ENCODE results near the gene ZCCHC14. TPM values are rescaled to one million over a fixed set of nuclear protein-coding genes. Genes with fewer than 3 reads are reported as not detected.

The ZCCHC14 gene
- total RNA-seq, 1 experiment from 2014 or later, result 45.4 TPM

DNA sequence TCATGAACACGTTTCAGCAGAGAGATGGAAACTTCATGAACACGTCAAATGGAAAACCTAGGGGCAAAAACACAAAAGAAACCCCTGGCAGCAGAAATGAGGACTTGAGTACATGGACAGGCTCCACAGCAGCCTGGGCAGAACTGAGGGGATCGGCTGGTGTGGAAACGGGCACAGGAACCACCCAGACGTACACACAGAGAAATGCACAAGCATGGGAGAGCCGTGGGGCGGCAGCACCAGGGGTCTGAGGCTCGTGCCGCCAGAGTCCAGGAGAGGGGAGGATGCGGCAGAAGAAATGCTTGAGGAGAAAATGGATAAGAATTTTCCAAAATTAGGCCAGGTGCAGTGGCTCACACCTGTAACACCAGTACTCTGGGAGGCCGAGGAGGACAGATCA lies 70.7 kb downstream of the ZCCHC14 start:
- DNase-seq, result no peak
- TF ChIP-seq CTCF (IDR thresholded peaks at IDR 0.05; ENCODE audit: unreplicated experiment), result no peak
- intact Hi-C loops (cut with micrococcal nuclease; ENCODE audit: unreplicated experiment), result no loop called here

GRCh38 chr16:87421003-87421912 lies 71.6 kb downstream of the ZCCHC14 start:
- TF ChIP-seq CTCF (IDR thresholded peaks at IDR 0.05; ENCODE audit: unreplicated experiment), result no peak
- no peak for DNase-seq
- Mint-ChIP-seq H3K27me3 (ENCODE audit: unreplicated experiment) (no peaks in the 10 kb centered on the region), H3K27ac (ENCODE audit: unreplicated experiment) (no peak overlapping the region), H3K4me1 (ENCODE audit: low read depth, unreplicated experiment) (no peaks in the 10 kb centered on the region), H3K9me3 (ENCODE audit: low read depth, unreplicated experiment) (no peaks in the 10 kb centered on the region), H3K36me3 (ENCODE audit: insufficient read depth, unreplicated experiment) (peaks cover 44% of the 10 kb centered on the region), H3K4me3 (ENCODE audit: low read depth, unreplicated experiment) (no peak overlapping the region)
- CTCF ChIA-PET, result interaction anchor here (0.6 to 1.1 kb wide), 5 partner anchors 8 to 215 kb away, joined by 3 to 4 read pairs (median 3); no protein-coding TSS in a partner anchor
- BruUV-seq (replicated peaks), result no TSS peak
- intact Hi-C loops (cut with micrococcal nuclease; ENCODE audit: unreplicated experiment), result no loop called here

More for the DNA sequence above, 70.7 kb downstream of the ZCCHC14 start:
- Mint-ChIP-seq H3K36me3 (ENCODE audit: insufficient read depth, unreplicated experiment) (peaks cover 44% of the 10 kb centered on the region), H3K27me3 (ENCODE audit: unreplicated experiment) (no peaks in the 10 kb centered on the region), H3K4me1 (ENCODE audit: low read depth, unreplicated experiment) (no peaks in the 10 kb centered on the region), H3K9me3 (ENCODE audit: low read depth, unreplicated experiment) (no peaks in the 10 kb centered on the region), H3K27ac (ENCODE audit: unreplicated experiment) (no peak overlapping the region), H3K4me3 (ENCODE audit: low read depth, unreplicated experiment) (no peak overlapping the region)
- no TSS peak for BruUV-seq (replicated peaks)
- CTCF ChIA-PET, result no interaction called here

GRCh38 chr16:87420026-87421002 lies 72.5 kb downstream of the ZCCHC14 start:
- BruUV-seq (replicated peaks), result no TSS peak
- peak; percentile 57 for TF ChIP-seq CTCF (IDR thresholded peaks at IDR 0.05; ENCODE audit: unreplicated experiment)
- H3K4me3 Mint-ChIP-seq (ENCODE audit: low read depth, unreplicated experiment), result no peak overlapping the region
- CTCF ChIA-PET, result interaction anchor here (0.6 to 1.1 kb wide), 5 partner anchors 8 to 216 kb away, joined by 3 to 4 read pairs (median 3); no protein-coding TSS in a partner anchor
- H3K27ac Mint-ChIP-seq (ENCODE audit: unreplicated experiment), result no peak overlapping the region
- intact Hi-C loops (cut with micrococcal nuclease; ENCODE audit: unreplicated experiment), result no loop called here
- no peaks in the 10 kb centered on the region for H3K4me1 Mint-ChIP-seq (ENCODE audit: low read depth, unreplicated experiment)
- no peaks in the 10 kb centered on the region for H3K27me3 Mint-ChIP-seq (ENCODE audit: unreplicated experiment)
- H3K9me3 Mint-ChIP-seq (ENCODE audit: low read depth, unreplicated experiment), result no peaks in the 10 kb centered on the region
- DNase-seq, result peak; percentile 41
- H3K36me3 Mint-ChIP-seq (ENCODE audit: insufficient read depth, unreplicated experiment), result peaks cover 53% of the 10 kb centered on the region

DNA sequence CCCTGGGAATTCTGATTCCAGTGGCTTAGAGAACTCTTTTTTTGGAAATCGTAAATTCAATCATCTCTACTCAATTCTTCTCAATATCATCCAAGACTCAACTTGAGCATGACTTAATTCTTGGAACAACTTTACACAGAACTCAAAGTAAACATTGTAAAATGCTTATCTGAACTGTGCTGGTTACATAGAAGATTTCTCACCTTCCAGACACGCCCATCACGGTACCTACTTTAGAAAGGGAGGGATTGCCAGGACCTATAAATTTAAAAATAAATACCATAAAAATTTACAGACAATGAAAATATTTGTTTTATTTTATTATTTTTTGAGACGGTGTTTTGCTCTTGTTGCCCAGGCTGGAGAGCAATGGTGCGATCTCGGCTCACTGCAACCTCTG lies 74.2 kb downstream of the ZCCHC14 start:
- CTCF ChIA-PET, result no interaction called here
- no TSS peak for BruUV-seq (replicated peaks)
- Mint-ChIP-seq H3K27ac (ENCODE audit: unreplicated experiment) (no peak overlapping the region), H3K27me3 (ENCODE audit: unreplicated experiment) (no peaks in the 10 kb centered on the region), H3K9me3 (ENCODE audit: low read depth, unreplicated experiment) (no peaks in the 10 kb centered on the region), H3K4me1 (ENCODE audit: low read depth, unreplicated experiment) (no peaks in the 10 kb centered on the region), H3K36me3 (ENCODE audit: insufficient read depth, unreplicated experiment) (peaks cover 64% of the 10 kb centered on the region), H3K4me3 (ENCODE audit: low read depth, unreplicated experiment) (no peak overlapping the region)
- intact Hi-C loops (cut with micrococcal nuclease; ENCODE audit: unreplicated experiment), result loop anchor here (10.0 kb wide), 1 partner anchor 156 kb away; no protein-coding TSS in a partner anchor
- DNase-seq, result no peak
- TF ChIP-seq CTCF (IDR thresholded peaks at IDR 0.05; ENCODE audit: unreplicated experiment), result no peak

Measured in Calu3 (cell line).